NB4 (cell line): ENCODE measurements around the gene SULF2.

Experiments used
- CTCF ChIP-seq: IDR thresholded peaks from one replicate; pipeline ENCODE4 v1.5.1; 2012; ENCODE audit warnings: low read depth, low read length
- POLR2A ChIP-seq: IDR thresholded peaks from 2 replicates; pipeline ENCODE4 v1.6.1; 2011; ENCODE audit warnings: mild to moderate bottlenecking; ENCODE audit not compliant: insufficient read length; ENCODE audit errors: extremely low read depth

- TF ChIP-seq POLR2A, result no peak
- TF ChIP-seq CTCF, result no peak
Measured at GRCh38 chr20:47703748-47704147, 81.5 kb downstream of the SULF2 start.
